Measurements from ENCODE around the gene DIPK1C. TPM values are rescaled to one million over a fixed set of nuclear protein-coding genes. Genes with fewer than 3 reads are reported as not detected.

DIPK1C gene
- total and polyA plus RNA-seq, 9 of the 15 experiments (the other 6 are each of a cell fraction or from before 2014, with no cell fraction given): 0.04 to 0.32 (median 0.15) TPM; not detected in 2

- TF ChIP-seq ZBTB7A (IDR thresholded peaks at IDR 0.05; ENCODE audit: borderline replicate concordance, control insufficient read depth, low read depth, low read length): no peak
- TF ChIP-seq SREBF1 (IDR thresholded peaks at IDR 0.05; ENCODE audit: borderline replicate concordance, low read depth, low read length): no peak
- no peak for TF ChIP-seq POLR2H (tag; IDR thresholded peaks at IDR 0.05; ENCODE audit: low read depth)
- no peak for TF ChIP-seq FOXJ3 (CRISPR knock-in tag; IDR thresholded peaks at IDR 0.05)
- no peak for TF ChIP-seq MEIS2 (IDR thresholded peaks at IDR 0.05; ENCODE audit: partially characterized antibody)
- no peak for TF ChIP-seq PHB2 (IDR thresholded peaks at IDR 0.05; ENCODE audit: low read depth)
Observed at GRCh38 chr18:74402806-74403433, 54.2 kb downstream of the DIPK1C start (continued).

DNA sequence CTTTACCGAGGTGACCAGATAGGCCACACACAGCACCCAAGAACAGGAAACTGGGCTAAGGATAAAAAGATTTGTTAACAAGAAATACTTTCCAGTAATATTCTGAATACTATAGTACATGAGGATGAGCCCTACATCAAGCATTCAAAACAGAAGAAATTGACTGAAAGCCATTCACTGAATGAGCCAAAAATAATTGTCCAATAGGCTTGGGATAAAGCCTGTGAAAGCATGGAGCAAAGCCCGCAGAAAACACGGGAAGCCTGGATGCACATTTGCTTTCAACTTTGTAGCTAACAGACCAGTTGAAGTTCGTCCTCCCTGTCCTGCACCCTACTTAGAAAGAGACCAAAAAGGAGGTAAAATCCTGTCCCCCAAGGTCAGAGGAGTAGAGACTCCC, 56.3 kb downstream of the DIPK1C start:
- H4K20me1 ChIP-seq (replicated peaks; ENCODE audit: control insufficient read depth, insufficient read depth, low read length): no peaks in the 10 kb centered on the region
- no peak for ATAC-seq
- intact Hi-C loops (cut with micrococcal nuclease) (no loop called here), in situ Hi-C loops (cut with MboI) (no loop called here)
- no peaks in the 10 kb centered on the region for H3K9me3 ChIP-seq (replicated peaks; ENCODE audit: control insufficient read depth, insufficient read depth, low read depth, low read length)
- H3K4me3 ChIP-seq: no peak overlapping the region
- no peak overlapping the region for H3K4me2 ChIP-seq (ENCODE audit: insufficient read depth, low read length)
- peaks cover 7 to 40% of the 10 kb centered on the region in 2 experiments; a peak in 4 of 5 replicates for H3K27me3 ChIP-seq (ENCODE audit: control insufficient read depth in 2 of 2, insufficient read depth in 2 of 2, low read length in 2 of 2)
- WGBS (ENCODE audit: insufficient coverage, low coverage, missing lambda C conversion rate): 3% methylated on average over 4 of the region's 4 CpGs
- no peaks in the 10 kb centered on the region for H3K4me1 ChIP-seq (replicated peaks in 1 of 2; ENCODE audit: control insufficient read depth in 2 of 2, insufficient read depth in 2 of 2, low read length in 2 of 2)
- H3K36me3 ChIP-seq (ENCODE audit: control insufficient read depth, insufficient read depth, low read length): no peaks in the 10 kb centered on the region
- ChIA-PET POLR2A (no interaction called here), CTCF (ENCODE audit: low intra/inter-chr PET ratio) (no interaction called here)
- no peak for FAIRE-seq
- no peaks in the 10 kb centered on the region for H3K79me2 ChIP-seq (ENCODE audit: control insufficient read depth, insufficient read depth, low read length)
- no TSS peak for BruUV-seq (replicated peaks)
- H3K27ac ChIP-seq (ENCODE audit: extremely low read depth, low read depth, low read length): no peak overlapping the region
- no peaks in the 10 kb centered on the region for H3K9me1 ChIP-seq (ENCODE audit: control insufficient read depth, insufficient read depth, low read length)
- no peak for DNase-seq (ENCODE audit: extremely low read depth in 1 of 4, low spot score in 3 of 4)
- H2AFZ ChIP-seq (ENCODE audit: low read depth, low read length): no peak overlapping the region
- no peak overlapping the region for H3K9ac ChIP-seq (ENCODE audit: insufficient read depth in 1 of 2, low read depth in 2 of 2, low read length in 2 of 2)
- TF ChIP-seq SFPQ (IDR thresholded peaks at IDR 0.05; ENCODE audit: low read depth, low read length): no peak
- TF ChIP-seq USF2 (CRISPR knock-in tag; IDR thresholded peaks at IDR 0.05): no peak
- no peak for TF ChIP-seq FOS (IDR thresholded peaks at IDR 0.05; ENCODE audit: extremely low read depth, insufficient read length)
- TF ChIP-seq, protein P1, sequence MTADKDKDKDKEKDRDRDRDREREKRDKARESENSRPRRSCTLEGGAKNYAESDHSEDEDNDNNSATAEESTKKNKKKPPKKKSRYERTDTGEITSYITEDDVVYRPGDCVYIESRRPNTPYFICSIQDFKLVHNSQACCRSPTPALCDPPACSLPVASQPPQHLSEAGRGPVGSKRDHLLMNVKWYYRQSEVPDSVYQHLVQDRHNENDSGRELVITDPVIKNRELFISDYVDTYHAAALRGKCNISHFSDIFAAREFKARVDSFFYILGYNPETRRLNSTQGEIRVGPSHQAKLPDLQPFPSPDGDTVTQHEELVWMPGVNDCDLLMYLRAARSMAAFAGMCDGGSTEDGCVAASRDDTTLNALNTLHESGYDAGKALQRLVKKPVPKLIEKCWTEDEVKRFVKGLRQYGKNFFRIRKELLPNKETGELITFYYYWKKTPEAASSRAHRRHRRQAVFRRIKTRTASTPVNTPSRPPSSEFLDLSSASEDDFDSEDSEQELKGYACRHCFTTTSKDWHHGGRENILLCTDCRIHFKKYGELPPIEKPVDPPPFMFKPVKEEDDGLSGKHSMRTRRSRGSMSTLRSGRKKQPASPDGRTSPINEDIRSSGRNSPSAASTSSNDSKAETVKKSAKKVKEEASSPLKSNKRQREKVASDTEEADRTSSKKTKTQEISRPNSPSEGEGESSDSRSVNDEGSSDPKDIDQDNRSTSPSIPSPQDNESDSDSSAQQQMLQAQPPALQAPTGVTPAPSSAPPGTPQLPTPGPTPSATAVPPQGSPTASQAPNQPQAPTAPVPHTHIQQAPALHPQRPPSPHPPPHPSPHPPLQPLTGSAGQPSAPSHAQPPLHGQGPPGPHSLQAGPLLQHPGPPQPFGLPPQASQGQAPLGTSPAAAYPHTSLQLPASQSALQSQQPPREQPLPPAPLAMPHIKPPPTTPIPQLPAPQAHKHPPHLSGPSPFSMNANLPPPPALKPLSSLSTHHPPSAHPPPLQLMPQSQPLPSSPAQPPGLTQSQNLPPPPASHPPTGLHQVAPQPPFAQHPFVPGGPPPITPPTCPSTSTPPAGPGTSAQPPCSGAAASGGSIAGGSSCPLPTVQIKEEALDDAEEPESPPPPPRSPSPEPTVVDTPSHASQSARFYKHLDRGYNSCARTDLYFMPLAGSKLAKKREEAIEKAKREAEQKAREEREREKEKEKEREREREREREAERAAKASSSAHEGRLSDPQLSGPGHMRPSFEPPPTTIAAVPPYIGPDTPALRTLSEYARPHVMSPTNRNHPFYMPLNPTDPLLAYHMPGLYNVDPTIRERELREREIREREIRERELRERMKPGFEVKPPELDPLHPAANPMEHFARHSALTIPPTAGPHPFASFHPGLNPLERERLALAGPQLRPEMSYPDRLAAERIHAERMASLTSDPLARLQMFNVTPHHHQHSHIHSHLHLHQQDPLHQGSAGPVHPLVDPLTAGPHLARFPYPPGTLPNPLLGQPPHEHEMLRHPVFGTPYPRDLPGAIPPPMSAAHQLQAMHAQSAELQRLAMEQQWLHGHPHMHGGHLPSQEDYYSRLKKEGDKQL (CRISPR knock-in tag; IDR thresholded peaks at IDR 0.05; ENCODE audit: borderline replicate concordance): no peak
- no peak for TF ChIP-seq CC2D1A (IDR thresholded peaks at IDR 0.05)
- TF ChIP-seq TRIM24 (IDR thresholded peaks at IDR 0.05): no peak
- TF ChIP-seq CREM (IDR thresholded peaks at IDR 0.05; ENCODE audit: low read depth): no peak
- TF ChIP-seq SMAD4 (CRISPR knock-in tag; conservative IDR thresholded peaks at IDR 0.05): no peak
